Body of pancreas (tissue), 4 donors: ENCODE results near the gene GRIK4.

Experiments
- CTCF ChIP-seq, 7 experiments: fragments of 450-650 bp in 4 of 7; fragments of 200-600 bp in 3 of 7; sonication (generic) in 3 of 7; IDR thresholded peaks; one replicate each; pipeline ENCODE4 v1.5.1; 2016 to 2019; ENCODE audit warnings: antibody characterized with exemption in 7 of 7
- POLR2A ChIP-seq, 3 donors: fragments of 450-650 bp; IDR thresholded peaks; one replicate each; pipeline ENCODE4 v1.6.1; 2016; ENCODE audit warnings: antibody characterized with exemption in 3 of 3, mild to moderate bottlenecking in 2 of 3

GRCh38 chr11:120720760-120721159 lies 209.2 kb downstream of the GRIK4 start:
- no peak for TF ChIP-seq POLR2A (IDR thresholded peaks at IDR 0.05)
- TF ChIP-seq CTCF (IDR thresholded peaks at IDR 0.05) = no peak
